Brain microvascular endothelial cell (primary cell): ENCODE data around the gene IGFBP2.
A peak's percentile ranks its signal among the peaks of the same experiment; 100 is the strongest.

Experiments
- DNase-seq: peaks from one replicate; pipeline ENCODE4 v3.0.0-alpha.2; 2020
- H3K27ac ChIP-seq: fragments of 250-450 bp; sonication (Bioruptor Pico); 2 replicates; pipeline ENCODE4 v1.5.1; 2020; ENCODE audit warnings: mild to moderate bottlenecking, moderate library complexity
- H3K27me3 ChIP-seq: fragments of 250-450 bp; sonication (Bioruptor Pico); replicated peaks from 2 replicates; pipeline ENCODE4 v1.5.1; 2020; ENCODE audit warnings: mild to moderate bottlenecking
- H3K36me3 ChIP-seq: fragments of 250-450 bp; sonication (Bioruptor Pico); replicated peaks from 2 replicates; pipeline ENCODE4 v1.5.1; 2020; ENCODE audit warnings: mild to moderate bottlenecking
- H3K4me3 ChIP-seq: 2 replicates; pipeline ENCODE4 v1.5.1; 2011; ENCODE audit warnings: low read depth, mild to moderate bottlenecking, control low read depth, low read length, moderate library complexity
- in situ Hi-C: cut with HindIII; loops from 2 replicates; pipeline ENCODE4 v1.10.0; 2017; ENCODE audit warnings: low sequenced_read_pairs, low pct_ligation_motif_present
- TF ChIP-seq, protein P1 (sequence below): IDR thresholded peaks from 2 replicates; pipeline ENCODE4 v1.5.1; 2011; ENCODE audit warnings: low read depth, mild to moderate bottlenecking, moderate library complexity, low read length, control low read depth, inconsistent platforms; ENCODE audit errors: missing control alignments

Gene IGFBP2

GRCh38 chr2:216663846-216664245, 30.6 kb downstream of the IGFBP2 start:
- in situ Hi-C loops, result no loop called here
- Histone ChIP-seq H3K27me3 (no peaks in the 10 kb centered on the region), H3K36me3 (peaks cover 11% of the 10 kb centered on the region), H3K4me3 (no peak overlapping the region), H3K27ac (no peak overlapping the region)
- TF ChIP-seq, protein P1, sequence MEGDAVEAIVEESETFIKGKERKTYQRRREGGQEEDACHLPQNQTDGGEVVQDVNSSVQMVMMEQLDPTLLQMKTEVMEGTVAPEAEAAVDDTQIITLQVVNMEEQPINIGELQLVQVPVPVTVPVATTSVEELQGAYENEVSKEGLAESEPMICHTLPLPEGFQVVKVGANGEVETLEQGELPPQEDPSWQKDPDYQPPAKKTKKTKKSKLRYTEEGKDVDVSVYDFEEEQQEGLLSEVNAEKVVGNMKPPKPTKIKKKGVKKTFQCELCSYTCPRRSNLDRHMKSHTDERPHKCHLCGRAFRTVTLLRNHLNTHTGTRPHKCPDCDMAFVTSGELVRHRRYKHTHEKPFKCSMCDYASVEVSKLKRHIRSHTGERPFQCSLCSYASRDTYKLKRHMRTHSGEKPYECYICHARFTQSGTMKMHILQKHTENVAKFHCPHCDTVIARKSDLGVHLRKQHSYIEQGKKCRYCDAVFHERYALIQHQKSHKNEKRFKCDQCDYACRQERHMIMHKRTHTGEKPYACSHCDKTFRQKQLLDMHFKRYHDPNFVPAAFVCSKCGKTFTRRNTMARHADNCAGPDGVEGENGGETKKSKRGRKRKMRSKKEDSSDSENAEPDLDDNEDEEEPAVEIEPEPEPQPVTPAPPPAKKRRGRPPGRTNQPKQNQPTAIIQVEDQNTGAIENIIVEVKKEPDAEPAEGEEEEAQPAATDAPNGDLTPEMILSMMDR, result no peak
- no peak for DNase-seq

DNA sequence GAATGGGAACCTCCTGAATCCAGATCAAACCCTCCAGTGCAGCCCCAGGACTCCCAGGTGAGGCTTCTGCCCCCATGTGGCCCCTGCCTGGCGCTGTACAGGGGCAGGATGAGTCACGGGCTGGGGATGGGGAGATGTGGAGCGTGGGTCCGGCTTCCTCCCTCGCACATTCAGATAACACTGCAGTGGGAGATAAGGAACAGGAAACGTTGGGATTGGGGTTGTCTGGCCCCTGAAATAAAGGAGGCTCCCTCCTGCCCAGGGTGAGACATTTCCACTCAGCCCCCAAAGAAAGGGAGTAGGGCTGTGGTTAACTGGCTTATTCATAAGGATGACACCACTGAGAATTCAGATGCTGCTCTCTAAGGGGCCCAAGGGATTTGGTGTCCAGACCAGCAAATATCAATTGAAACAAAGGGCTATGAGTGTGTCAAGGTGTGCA, 31.4 kb downstream of the IGFBP2 start:
- in situ Hi-C loops, result no loop called here

GRCh38 chr2:216665242-216665641, 32.0 kb downstream of the IGFBP2 start:
- Histone ChIP-seq H3K27me3 (no peaks in the 10 kb centered on the region), H3K4me3 (no peak overlapping the region), H3K36me3 (peaks cover 11% of the 10 kb centered on the region), H3K27ac (no peak overlapping the region)
- in situ Hi-C loops, result no loop called here
- DNase-seq, result no peak
- TF ChIP-seq, protein P1, result no peak

More for the DNA sequence above, 31.4 kb downstream of the IGFBP2 start:
- peaks cover 11% of the 10 kb centered on the region for H3K36me3 ChIP-seq
- TF ChIP-seq, protein P1, result peak; percentile 59
- H3K27ac ChIP-seq, result no peak overlapping the region
- H3K4me3 ChIP-seq, result no peak overlapping the region
- no peaks in the 10 kb centered on the region for H3K27me3 ChIP-seq
- DNase-seq, result peak; percentile 50

- no peak overlapping the region for H3K4me3 ChIP-seq
- TF ChIP-seq, protein P1, result no peak
- DNase-seq, result no peak
- peaks cover 8% of the 10 kb centered on the region for H3K36me3 ChIP-seq
- in situ Hi-C loops, result no loop called here
- no peaks in the 10 kb centered on the region for H3K27me3 ChIP-seq
- no peak overlapping the region for H3K27ac ChIP-seq
These were observed 32.5 kb downstream of the IGFBP2 start for GRCh38 chr2:216665717-216666116.

GRCh38 chr2:216666461-216667233, 33.4 kb downstream of the IGFBP2 start:
- Histone ChIP-seq H3K27ac (no peak overlapping the region), H3K4me3 (no peak overlapping the region), H3K36me3 (peaks cover 3% of the 10 kb centered on the region), H3K27me3 (no peaks in the 10 kb centered on the region)
- in situ Hi-C loops, result no loop called here
- DNase-seq, result peak; percentile 61
- TF ChIP-seq, protein P1, result peak; percentile 100
